NCI-H187 (cell line): Measurements from ENCODE around the gene LPCAT1.
"Not testable (repeated sequence)": the region's sequence is repeated elsewhere in the genome, so short reads cannot be mapped to it uniquely, and the experiment has no call there.

Experiments used
- DNase-seq, 2 experiments: peaks; one replicate each; lab custom pipeline; 2025; lab: John Stamatoyannopoulos, UW

LPCAT1 gene

GRCh38 chr5:1428107-1428506 lies 95.7 kb downstream of the LPCAT1 start:
- DNase-seq = no peak

GRCh38 chr5:1424716-1425115 lies 99.0 kb downstream of the LPCAT1 start:
- DNase-seq = no peak

GRCh38 chr5:1423901-1424603 lies 99.7 kb downstream of the LPCAT1 start:
- DNase-seq = no peak

DNA sequence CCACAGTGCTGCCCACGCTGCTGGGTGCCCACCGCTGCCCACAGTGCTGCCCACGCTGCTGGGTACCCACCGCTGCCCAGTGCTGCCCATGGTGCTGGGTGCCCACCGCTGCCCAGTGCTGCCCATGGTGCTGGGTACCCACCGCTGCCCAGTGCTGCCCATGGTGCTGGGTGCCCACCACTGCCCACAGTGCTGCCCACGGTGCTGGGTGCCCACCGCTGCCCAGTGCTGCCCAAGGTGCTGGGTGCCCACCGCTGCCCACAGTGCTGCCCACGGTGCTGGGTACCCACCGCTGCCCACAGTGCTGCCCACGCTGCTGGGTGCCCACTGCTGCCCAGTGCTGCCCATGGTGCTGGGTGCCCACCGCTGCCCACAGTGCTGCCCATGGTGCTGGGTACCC lies 101.2 kb downstream of the LPCAT1 start:
- not testable (repeated sequence) for DNase-seq

DNA sequence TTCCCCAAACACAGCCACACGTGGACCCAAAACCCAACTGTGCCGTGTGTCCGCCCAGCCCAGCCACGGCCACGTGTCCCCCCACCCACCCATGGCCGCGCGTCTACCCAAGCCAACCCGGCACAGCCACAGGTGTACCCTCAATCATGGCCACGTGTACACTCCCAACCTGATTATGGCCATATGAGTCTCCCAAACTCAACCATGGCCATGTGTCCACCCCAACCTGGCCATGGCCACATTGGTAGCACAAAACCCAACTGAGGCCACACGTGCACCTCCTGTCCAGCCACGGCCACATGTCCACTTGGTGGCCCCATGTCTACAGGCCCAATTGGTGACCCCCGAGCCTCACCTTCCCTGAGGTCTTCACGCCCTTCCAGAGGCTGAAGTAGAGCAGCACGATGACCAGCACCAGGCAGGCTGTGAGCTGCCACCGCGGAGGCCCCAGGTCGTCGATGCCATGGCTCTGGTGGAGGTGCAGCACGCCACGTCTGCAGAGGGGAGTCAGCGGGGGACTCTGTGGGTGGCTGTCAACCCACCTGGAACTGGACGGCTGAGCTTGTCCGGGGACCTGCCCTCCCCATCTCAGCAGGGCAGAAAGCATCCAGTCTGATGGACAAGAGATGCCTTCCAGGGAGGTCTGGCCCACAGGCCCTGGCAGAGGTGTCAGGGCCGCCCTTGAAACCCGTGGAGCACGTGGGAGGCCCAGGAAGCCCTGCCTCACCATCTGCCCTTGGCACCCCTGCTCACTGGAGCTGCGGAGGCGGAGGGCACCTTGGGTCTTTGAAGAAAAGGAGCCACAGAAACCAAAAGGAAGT lies 102.0 kb downstream of the LPCAT1 start:
- no peak for DNase-seq

- DNase-seq = no peak
These were observed 103.3 kb downstream of the LPCAT1 start for GRCh38 chr5:1420211-1421195.

DNA sequence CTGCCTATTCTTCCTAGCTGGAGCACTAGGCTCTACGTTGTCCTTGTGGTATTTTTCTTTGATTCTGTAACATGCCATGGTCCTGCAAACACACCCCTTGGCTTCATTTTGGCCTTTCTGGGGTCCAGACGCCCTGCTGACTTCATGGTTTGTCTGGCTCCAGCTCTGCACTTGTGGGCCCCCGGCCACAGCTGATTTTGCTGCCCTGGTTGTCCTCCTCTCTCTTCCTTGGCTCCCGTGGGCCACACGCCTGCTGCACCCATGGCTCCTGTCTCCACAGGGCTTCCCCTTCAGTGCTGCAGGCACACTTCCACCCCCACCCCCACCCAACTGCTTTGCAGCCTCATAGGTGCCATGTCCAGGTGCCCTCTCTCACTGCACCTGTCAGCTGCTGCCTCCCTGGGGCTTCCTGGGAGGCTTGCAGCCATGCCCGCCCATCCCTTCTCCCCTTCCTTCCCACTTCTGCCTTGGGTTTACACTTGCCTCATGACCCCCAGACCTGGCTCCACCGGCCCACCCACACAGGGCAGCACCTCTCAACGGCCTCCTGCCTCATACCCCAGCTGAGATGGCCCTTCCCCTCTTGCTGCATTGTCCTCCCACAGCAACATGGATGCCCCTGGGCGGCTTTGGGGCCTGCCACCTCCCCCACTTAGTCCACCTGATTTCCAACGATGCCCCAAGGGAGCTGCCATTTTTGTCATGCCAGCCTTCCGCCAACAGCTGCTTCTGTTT lies 104.1 kb downstream of the LPCAT1 start:
- no peak for DNase-seq

- DNase-seq = no peak
These were observed 104.9 kb downstream of the LPCAT1 start for GRCh38 chr5:1418921-1419280.

- no peak for DNase-seq
These were observed 105.4 kb downstream of the LPCAT1 start for GRCh38 chr5:1418238-1418920.

DNA sequence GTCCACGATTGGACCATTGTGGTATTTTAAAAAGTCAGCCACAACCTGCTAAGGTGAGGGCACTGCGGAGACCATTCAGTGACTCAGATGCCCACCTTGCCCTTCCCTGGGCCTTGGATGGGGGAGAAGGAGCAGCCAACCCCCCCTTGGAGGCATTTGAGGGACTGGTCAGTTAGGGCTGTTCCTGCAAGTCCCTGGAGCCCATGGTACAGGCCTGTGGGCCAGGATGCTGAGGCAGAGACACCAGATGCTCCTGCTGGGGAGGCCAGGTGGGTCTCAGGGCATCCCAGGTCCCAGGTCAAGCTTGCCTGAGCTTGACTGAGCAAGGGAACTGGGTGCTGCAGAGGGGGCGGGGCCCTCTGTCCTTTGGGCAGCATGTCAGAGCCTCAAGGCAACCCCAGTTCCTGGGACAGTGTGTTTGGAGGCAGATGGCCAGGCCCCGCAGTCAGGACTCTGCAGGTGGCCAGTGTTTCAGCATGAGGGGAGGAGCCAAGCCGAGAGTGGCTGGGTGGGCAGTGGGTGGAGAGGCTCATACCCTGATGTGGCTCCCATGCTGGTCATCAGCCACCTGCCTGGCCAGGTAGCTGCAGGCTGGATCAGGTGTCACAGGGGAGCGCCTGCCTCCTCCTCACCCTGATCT lies 106.1 kb downstream of the LPCAT1 start:
- no peak for DNase-seq

GRCh38 chr5:1416856-1417469 lies 106.8 kb downstream of the LPCAT1 start:
- no peak for DNase-seq

DNA sequence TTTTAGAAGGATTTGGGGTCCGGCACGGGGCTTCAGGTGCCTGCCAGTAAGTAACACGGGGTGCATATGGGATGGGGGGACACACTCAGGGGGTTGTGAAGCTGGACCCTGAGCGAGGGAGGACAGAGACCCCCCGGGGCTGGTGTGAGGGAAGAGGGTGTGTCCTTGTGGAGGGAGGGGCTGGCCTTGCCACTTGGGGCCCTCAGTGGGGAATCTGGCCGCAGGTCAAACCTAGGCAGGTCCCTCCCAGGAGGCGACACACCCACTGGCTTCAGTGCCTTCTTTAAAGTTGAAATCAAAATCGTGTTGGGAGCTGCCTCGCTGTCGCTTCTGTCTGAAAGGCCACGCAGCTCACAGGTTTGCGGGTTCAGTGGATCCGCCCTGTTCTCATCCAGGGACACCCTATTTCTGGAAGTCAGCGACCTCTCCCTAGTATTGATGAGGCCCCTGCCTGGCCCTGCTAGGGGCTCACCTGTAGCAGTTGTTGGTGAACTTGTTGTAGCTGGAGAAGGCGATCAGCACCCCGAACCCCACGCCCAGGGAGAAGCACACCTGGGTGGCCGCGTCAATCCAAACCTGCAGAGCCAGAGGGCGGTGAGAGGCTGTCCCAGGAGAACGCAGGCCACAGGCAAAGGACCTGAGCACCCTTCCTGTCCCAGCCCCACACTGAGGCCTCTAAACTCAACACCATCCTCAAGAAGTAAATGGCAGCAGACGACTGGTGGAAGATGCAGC lies 108.0 kb downstream of the LPCAT1 start:
- no peak for DNase-seq

DNA sequence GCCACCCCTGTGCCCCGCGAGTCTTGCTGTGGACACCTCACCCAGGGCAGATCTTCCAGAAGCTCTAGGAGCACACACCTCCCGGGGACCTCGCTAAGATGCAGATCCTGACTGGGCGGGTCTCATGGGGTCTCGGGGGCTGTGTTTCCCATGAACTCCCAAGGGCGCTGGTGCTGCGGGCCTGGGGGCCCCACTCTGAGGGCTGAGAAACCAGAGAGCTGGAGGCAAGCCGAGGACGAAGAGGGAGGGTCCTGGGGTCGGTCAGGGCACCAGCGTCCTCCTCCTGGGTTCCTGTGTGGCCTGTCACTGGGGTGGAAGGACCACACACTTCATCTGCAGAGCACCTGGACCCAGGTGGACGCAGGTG lies 108.7 kb downstream of the LPCAT1 start:
- no peak for DNase-seq

GRCh38 chr5:1414311-1415058 lies 109.3 kb downstream of the LPCAT1 start:
- no peak for DNase-seq

GRCh38 chr5:1413611-1414241 lies 110.0 kb downstream of the LPCAT1 start:
- no peak for DNase-seq

DNA sequence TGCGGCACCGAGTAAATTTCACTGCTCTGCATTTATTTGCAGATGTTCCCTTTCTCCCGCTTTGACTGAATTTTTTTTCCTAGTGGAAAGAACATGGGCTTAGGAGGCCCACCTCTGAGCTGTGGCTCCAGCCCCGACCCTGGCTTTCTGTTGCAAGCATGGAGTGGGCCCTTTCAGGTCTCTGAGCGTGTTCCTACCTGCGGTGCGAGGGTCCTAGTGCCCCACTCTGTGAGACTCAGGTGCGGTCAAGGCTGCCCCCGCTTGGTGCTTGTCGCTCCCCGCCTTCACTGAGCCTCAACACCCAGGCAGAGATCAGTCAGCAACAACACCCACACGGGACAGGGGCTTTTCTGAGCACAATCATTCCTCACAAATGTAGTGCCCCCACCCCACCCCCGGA lies 110.5 kb downstream of the LPCAT1 start:
- DNase-seq = no peak

DNA sequence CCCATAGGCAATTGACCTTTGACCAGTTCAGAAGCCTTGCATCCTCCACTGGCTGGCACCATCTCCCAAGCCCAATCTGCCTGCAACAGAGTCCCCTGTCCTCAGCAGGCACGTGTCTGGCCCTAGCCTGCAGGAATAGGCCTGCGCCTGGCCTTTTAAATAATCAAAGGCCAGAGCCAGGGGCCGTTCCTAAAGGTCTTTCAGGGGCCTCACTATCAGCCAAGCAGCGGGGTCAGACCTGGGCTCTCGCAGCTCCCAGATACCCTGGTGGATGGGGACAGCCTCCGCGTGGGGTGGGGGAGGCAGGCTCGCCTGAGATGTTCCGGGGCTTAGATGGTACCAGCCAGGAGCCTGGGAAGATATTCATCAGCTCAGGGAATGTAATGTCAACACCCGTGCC lies 111.1 kb downstream of the LPCAT1 start:
- no peak for DNase-seq

- DNase-seq = no peak
These were observed 111.6 kb downstream of the LPCAT1 start for GRCh38 chr5:1412163-1412562.
